NB4 (cell line): Measurements from ENCODE around the gene CPNE4.

Source experiments
- CTCF ChIP-seq: IDR thresholded peaks from one replicate; pipeline ENCODE4 v1.5.1; 2012; ENCODE audit warnings: low read depth, low read length
- POLR2A ChIP-seq: IDR thresholded peaks from 2 replicates; pipeline ENCODE4 v1.6.1; 2011; ENCODE audit warnings: mild to moderate bottlenecking; ENCODE audit not compliant: insufficient read length; ENCODE audit errors: extremely low read depth
- TF ChIP-seq, protein P1 (sequence below): IDR thresholded peaks from 2 replicates; pipeline ENCODE4 v1.6.1; 2011; ENCODE audit warnings: low read depth, low read length

DNA sequence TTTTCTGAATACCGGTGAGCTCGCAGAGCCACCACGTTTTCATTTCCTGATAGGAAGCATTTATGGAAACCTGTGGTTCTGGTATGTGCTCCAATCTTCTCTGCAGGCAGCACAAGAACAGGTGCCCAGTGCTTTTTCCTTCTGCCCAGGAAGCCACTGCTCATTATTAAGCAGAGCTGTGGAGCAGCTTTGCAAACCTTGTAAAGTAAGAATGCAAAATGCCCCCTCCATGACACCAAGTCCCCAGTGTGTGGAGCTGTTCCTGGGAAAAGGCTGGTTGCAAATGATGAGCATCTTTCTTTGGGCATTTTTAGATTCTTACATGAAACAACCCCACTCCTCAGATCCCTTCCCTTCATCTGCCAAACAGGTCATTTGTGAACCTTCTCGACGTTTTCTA lies 466.4 kb downstream of the CPNE4 start:
- TF ChIP-seq CTCF (no peak), POLR2A (no peak)
- TF ChIP-seq, protein P1, sequence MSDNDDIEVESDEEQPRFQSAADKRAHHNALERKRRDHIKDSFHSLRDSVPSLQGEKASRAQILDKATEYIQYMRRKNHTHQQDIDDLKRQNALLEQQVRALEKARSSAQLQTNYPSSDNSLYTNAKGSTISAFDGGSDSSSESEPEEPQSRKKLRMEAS: no peak
